Activated CD4-positive, alpha-beta T cell treated with anti-CD3 and anti-CD28 coated beads, Interleukin-2, amount 50 U/mL, for 48 hours (primary cell): ENCODE results near the gene CALML6.
A peak's percentile ranks its signal among the peaks of the same experiment; 100 is the strongest.

Source experiments
- DNase-seq, 2 experiments: peaks; one replicate each; pipeline ENCODE4 v3.0.0-alpha.2; 2020

Gene CALML6

DNA sequence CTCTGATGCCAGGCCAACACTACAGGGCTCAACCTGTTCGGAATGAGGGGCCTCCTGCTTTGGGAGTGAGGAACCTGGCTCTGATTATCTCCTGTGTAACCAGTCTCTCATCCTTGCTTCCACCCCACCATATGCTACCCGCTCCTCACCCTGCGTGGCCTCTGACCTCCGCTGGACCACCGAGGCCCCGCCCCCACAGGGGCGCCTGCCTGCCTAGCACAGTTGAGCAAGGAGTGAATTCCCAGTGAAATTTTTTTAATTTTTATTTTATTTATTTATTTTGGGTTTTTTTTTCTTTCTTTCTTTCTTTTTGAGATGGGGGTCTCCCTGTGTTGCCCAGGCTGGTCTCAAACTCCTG is 22.3 kb upstream of the CALML6 start:
- DNase-seq = no peak

DNA sequence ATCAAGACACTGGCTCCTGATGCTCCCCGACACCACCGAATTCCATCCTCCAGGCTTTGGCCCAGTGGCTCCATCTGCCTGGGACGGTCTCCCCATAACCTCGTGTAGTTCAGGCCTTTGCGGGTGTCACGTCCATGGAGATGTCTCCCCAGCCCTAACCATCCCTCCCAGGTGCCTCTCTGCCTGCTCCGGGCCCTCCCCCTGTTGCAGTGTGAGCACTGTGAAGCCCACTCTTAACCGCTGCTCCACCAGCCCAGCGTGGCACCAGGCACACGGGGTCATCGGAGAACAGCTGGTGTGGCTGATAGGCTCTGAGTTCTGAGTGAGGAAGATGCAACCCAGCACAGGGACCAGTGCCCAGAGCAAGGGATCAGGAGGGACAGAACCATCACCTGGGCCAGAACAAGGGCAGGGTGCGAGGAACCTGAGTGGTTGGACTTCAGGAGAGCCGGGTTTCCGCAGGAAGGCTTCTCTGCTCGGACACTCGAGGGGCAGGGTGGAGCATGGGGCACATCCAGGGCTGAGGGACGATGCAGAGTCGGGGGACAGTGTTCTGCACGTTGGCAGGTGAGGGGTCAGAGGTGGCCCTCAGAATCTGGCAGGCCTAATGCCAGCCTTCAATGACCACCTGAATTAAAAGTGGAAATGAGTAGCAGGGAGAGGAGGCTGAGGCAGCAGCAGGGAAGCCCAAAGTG is 21.6 kb upstream of the CALML6 start:
- DNase-seq = no peak

DNA sequence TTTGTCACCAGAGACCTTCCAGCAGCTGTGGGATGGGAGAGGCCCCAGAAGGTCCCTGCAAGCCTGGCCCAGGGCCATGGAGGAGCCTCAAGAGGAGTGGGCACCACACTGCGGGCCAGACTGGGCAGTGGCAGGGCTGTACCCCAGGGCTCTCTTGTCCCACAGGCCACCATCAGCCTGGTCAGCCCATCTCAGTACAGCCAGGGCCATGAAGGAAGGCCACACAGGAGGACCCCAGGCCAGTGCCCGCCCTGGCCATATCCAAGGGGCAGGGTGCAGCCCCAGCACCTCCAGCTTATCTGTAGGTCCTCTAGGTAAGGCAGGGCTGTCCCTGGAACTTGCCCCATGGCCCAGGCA is 21.1 kb upstream of the CALML6 start:
- peak in 1 of 2 experiments; percentile 5 for DNase-seq

DNA sequence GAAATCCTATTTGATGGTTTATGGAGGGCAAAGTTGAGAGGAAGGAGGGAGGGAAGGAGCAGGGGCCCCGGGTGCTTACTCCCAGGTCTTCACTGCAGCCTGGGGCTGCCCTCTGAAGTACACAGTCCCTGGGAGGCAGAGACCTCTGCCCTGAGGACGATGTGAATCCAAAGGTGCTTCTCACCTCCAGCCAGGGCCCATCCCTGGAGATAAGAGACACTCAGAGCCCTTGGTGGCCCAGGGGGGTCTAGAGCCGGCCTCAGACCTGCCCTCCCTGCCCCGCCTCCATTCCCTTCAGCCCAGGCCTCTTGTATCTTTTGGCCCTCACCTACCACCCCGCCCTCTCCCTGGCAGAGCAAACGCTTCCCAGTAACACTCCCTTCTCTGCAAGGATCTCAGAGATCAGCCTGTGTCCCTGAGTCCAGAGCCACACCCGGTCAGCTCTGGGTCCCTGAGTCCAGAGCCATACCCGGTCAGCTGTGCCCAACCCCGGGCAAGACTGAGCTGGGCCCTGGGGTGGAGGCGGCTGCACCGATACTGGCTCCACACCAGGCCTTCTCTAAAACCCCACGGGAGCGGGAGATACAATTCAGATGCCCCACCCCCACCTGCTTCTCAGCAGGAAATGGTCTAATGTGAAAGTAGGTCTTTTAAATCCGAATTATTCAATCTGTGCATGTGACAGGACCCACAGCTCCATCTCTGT is 20.6 kb upstream of the CALML6 start:
- no peak for DNase-seq

DNA sequence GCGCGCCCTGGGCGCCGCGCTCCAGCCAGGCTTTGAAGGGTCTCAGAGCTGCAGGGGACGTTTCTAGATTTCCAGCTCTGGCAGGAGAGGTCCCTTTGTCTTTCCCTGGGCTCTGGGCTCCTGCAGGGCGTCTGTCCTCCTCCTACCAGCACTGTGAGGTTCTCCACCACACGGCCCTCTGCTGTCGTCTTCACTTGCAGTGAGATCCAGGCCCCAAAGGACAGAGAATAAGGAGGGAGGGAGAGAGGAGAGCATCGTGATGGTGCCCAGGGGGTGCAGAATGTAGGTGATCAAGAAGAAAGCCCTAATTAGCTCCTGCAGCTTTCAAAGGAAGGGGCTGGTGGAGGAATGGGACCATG is 20.0 kb upstream of the CALML6 start:
- DNase-seq = no peak

DNA sequence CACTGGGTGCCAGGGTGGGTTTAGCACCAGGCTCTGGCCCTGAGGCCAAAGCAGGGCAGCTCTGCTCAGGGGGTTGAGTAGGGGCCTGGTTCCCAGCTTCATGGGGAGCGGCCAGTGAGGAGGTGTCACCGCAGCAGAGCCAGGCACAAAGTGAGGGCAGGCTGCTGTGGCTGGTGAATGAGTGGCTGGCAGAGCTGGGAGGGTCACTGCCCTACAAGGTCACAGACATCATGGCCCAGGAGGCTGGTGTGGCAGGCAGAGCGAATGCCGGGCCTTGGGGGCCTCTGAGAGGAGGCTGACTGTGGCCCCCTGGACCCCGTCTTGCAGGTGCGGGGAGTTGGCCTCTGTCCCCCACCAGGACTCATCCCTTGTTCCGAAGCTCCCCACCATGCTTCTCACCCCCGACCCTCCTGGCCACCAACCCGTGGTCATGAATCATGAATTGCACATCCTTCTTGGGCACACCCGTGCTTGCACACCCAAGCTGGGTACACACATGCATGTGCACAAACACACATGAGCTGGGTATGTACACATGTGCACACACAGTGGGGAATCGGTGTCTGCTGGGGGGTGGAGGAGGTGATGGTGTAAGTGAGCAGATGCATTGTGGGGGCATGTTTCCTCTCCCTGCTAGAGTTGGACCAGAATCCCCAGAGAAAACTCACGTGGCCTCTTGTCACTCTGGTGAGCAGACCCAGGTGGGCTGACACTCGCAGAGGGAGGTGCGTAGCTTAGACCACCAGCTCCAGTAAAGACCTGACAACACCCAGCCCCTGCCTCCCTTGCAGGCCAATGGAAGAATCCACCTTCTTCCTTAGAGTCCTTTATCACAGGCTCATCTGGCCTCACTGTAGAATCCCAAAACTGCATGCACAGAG is 19.4 kb upstream of the CALML6 start:
- DNase-seq = no peak

DNA sequence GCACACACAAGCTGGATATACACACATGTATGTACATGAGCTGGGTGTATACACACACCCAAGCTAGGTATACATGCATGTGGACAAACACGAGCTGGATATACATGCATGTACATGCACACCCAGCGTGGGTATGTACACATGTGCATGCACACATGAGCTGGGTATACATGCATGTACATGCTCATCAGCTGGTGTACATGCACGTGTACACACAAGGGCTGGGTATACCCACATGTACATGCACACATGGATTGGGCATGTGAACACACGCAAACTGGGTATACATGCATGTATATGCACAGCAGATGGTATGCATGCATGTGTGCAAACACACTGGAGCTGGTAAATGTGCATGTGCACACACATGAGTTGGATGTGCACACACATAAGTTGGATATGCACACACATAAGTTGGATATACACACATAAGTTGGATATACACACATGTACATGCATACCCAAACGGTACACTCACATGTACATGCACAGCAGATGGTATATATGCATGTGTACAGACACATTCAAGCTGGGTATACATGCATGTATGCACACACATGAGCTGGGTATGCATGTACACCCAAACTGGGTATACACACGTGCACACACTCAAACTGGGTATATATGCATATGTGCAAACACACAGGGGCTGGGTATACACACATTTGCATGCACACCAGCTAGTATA is 16.7 kb upstream of the CALML6 start:
- DNase-seq = no peak

DNA sequence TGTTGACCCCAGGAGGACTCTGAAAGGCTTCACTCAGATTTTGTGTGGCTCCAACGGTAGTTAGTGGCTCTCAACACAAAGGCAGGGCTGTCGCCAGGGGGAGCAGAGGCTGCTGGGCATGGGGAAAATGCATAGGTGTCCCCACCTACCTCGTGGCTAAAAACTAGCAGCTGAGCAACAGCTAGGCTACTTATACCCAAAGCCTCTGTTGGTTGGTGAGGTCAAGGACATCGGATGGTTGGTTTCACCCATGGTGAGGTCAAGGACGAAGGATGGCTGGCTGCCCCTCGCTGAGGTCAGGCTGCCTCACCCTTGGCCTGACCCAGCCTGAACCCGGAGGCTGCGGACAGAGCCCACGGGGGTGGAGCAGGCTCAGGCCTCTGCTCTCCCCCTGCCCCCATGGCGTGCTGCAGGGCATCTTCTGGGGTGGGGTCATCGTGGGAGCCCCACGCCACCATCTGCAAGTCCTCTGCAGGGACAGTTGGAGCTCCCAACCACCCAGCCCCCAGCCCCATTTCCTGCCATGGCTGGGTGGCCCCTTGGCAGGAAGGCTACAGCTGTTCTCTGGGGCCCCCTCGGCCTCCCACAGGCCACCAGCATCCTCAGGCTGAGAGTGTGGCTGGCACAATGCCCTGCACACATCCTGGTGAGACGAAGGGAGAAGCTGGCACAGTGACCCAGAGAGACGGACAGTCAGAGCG is 15.6 kb upstream of the CALML6 start:
- DNase-seq = no peak

DNA sequence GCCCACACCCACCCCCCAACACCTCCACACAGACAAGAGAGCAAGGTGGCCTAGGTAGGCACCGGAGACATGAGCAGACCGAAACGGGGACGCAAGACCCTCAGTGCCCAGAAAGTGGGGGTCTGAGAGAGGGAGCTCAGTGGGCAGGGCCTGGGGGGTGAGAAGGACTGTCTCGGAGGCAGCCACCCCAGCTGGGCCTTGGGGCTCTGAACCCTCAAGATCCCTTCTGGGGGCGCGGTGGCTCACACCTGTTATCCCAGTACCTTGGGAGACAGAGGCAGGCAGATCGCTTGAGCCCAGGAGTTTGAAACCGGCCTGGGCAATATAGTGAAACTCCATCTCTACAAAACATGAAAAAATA is 15.1 kb upstream of the CALML6 start:
- no peak for DNase-seq

DNA sequence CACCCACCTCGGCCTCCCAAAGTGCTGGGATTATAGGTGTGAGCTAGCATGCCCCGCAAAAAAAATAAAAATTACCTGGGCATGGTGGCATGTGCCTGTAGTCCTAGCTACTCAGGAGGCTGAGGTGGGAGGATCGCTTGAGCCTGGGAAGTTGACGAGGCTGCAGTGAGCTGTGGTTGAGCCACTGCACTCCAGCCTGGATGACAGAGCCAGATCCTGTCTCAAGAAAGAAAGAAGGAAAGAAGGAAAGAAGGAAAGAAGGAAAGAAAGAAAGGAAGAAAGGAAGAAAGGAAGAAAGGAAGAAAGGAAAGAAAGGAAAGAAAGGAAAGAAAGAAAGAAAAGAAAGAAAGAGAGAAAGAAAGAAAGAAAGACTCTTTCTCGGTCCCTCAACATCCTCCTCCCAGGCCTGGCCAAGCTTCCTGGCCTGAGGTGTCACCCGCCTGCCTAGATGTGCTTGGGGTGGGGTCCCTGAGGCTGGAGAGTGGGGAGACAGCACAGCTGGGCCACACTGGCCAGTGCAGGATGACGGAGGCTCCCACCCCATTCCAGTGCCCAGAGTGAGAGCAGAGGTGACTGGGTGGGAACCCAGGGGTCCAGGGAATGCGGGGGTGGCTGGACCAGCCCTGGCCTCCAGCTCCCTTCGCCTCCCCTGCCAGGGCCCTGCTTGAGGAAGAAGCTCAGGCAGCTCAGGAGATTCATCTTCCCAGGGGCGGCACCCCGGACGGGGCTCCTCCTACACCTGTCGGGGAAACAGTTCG is 14.0 kb upstream of the CALML6 start:
- no peak for DNase-seq

DNA sequence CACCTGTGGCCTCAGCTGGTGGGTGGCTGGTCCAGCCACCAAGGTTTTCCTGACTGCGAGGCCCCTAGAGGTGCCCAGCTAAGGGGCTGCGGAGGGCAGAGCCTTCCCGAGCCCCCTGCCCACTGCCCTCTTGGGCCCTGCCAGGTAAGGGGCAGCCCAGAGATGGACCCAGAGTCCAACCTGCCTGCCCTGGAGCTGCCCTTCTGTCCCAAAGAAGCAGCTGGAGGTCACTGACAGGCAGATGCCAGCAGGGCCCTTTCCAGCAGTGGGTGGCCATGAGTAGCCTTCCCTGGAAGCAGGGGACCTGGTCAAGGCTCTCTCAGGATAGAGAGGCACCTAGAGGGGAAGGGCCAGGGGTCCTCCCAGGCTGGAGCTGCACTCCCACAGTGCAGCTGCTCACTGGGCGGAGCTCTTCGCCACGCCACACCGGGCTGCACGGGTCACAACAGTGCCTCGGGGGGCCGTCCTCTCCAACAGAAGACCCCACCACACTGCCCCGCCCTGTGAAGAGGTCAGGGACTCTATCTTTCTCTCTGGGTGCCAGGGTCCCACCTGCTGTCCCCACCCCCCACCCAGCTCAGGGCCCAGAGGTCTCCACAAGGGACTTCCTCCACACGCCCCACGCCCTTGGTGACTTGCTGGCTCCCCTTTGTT is 13.3 kb upstream of the CALML6 start:
- no peak for DNase-seq

DNA sequence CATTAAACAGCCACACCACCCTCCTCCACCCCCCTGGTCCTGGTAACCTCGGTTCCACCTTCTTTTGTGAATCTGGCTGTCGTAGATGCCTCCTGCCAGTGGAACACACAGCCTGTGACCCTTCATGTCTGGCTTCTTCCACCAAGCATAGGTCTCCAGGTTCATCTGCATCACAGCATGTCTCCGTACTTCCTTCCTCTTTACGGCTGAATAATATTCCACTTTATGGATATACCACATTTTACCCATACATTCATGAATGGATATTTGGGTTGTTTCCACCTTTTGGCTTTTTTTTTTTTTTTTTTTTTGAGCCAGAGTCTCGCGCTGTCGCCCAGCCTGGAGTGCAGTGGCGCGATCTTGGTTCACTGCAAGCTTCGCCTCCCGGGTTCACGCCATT is 11.8 kb upstream of the CALML6 start:
- DNase-seq = no peak

DNA sequence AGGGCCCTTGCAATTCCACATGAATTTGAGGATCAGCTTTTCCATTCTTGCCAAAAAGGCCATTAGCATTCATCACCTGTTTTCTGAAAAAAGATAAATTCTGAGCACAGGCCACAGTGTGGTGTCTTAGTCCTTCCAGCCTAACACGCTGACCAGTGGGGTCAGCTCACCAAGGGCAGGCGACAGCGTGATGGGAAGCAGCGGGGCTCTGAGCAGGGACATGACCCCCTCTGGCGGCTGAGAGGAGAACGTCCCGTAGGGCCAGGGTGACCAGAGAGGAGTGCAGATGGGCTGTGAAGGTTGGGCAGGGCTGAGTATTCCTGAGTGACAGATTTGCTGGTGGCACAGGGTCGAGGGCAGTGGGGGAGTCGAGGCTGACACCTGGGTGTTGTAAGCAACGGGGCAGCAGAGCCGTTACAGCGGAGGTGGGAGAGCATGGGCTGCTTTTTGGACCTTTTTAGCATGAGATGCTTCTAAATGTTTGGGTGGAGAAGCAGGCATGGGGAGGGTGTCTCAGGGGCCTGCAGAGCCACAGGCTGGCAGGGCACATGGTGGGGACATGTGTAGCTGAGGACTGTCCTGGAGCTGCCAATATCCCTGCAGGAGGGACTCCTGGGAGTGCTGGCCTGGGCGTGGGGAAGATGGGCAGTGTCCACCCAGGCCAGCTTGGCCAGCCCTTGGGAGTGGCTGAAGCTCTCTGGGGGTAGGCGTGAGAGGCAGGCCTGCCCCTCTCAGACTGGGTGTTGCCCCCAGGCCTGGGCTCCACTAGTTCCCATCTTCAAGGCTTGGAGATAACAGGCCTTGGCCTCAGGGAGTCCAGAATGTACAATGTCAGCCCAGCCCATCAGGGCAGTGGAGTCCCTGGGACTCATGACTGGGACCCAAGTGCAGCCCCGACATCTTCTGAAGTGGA is 8.6 kb upstream of the CALML6 start:
- peak; percentile 76 to 82 for DNase-seq

DNA sequence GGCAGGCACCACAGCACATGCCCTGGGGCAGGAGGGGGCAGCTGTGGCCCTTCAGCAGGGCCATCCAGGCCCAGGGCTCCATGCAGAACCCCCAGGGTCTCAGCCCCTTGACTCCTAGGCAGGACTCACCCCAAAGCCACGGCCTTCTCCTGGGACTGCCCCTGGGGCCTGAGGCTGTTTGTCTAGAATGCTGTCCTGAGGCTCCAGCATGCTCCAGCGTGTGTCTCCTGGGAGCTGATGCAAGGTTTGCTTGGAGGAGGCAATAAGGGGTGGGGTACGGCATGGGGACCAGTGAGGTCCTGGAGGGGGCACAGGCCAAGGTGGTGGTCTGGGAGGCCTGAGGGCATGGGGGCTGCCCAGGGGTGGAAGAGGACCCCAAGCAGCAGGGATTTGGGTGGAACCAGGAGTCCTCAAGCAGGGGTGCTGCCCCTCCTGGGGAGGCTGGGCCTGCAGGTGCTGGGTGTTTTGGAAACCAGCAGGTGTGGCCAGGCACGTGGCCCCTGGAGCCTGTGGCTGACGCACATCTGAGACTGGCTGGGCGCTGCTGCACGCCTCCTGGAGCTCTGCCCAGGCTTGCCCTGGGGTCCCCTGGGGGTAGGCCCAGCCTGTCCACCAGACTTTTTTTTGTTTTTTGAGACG is 7.8 kb upstream of the CALML6 start:
- no peak for DNase-seq

DNA sequence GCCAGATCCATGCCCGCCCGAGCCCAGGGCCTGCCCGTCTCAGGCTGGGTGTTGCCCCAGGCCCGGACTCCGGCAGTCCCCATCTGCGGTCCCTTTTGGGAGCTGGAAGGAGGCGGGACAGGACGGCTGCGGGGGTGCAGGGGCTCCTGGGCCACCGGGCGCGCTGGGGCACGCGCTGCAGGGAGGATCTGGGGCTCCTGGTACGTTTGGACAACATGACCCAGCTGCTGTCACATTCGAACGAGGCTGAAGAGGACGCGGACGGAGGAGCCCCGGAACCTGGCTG is 6.6 kb upstream of the CALML6 start:
- no peak for DNase-seq

DNA sequence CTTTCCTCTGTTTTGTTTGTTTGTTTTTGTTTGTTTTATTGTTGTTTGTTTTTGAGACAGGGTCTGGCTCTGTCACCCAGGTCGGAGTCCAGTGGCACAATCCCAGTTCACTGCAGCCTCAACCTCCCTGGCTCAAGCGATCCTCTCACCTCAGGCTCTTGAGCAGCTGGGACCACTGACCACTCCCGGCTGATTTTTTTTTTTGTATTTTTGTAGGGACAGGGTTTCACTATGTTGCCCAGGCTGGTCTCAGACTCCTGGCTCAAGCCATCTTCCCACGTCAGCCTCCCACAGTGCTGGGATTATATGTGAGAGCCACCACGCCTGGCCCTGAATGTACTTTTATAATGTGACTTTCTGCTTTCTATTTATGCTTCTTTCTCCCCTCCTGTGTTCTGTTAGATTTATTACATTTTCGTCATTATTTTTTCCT is 5.0 kb upstream of the CALML6 start:
- DNase-seq = no peak

DNA sequence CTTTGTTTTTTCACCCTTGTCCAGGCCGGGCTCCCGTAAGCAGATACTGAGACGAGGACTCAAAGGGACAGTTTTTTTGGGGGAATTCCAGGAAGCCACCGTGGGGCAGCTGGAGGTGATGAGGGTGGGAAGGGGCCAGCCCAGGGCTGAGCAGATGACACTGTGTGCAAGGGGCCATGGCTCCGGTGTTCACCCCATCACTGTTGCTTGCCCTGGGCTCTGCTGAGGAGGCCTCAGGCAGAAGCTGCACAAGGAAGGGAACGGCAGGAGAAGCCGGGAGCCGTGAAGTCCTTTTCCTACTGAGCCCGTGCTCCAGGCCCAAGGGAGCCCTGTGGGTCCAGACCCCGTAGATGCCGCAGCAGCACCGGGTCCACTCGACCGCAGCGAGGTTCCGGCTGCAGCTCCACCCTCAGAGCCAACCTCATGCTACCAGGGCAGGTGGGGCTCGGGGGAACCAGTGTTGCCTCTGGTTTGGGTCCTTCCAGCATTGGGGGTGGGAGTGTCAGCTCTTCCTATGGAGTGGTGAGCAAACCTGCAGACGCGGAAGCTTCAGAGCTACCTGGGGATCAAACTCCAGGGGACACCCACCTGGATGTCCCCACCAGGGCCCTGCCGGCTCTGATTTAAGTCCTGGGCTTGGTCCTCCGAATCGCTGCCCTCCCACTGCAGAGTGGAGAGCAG is 4.3 kb upstream of the CALML6 start:
- no peak for DNase-seq

DNA sequence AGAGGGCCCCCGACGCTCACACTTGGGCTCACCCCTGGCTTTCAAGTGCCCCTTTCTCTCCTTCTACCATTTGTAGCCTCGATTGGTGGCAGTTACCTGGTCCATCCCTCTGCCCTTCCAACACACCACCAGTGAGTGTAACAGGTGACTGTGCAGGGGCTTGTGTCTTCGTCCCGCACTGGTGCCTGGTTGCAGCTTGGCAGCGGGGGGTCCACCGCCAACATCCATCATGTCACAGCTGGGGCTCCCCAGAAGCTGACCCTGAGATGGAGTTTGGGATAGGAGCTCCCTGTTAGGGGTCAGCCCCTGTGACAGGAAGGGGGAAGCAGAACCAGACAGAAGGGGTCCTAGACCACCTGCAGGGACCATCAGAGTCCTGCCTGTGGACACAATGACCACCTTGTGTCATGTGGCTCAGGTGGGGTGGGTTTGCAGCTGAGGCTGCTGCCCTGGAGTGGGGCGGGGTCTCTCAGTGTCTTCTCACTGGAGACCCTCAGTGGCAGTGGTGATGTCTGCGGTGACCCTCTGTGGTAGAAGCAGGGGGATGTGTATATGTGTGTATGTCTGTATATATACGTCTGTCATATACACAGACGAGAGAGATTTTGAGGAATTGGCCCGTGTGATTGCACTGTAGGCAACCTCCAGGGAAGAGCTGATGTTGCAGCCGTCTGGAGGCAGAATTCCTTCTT is 3.6 kb upstream of the CALML6 start:
- DNase-seq = no peak
